RPMI7951 (cell line): ENCODE measurements around the gene VCX3B. TPM values are rescaled to one million over a fixed set of nuclear protein-coding genes. Genes with fewer than 3 reads are reported as not detected.
"Not testable (repeated sequence)": the region's sequence is repeated elsewhere in the genome, so short reads cannot be mapped to it uniquely, and the experiment has no call there.

ENCODE experiments used
- DNase-seq: peaks from one replicate; pipeline ENCODE4 v3.0.0-alpha.2; 2012; ENCODE audit warnings: low read depth
- total RNA-seq: library from RNA; depleted of rRNA; stranded (reverse); fragments of >200 nt; shearing (Covaris generic); gene quantifications from 2 replicates; pipeline ENCODE4 v1.2.3, GENCODE V29; 2014; rRNA removed

The VCX3B gene
- total RNA-seq = not detected in 2 replicates

- DNase-seq = not testable (repeated sequence)
Measured at GRCh38 chrX:8464530-8464929, at the start of gene VCX3B. TSS of gene VCX3B (plus strand) at chrX:8464830. CDS start at chrX:8465451, 621 bp downstream.

GRCh38 chrX:8418301-8418700, 46.3 kb upstream of the VCX3B start:
- no peak for DNase-seq

GRCh38 chrX:8424912-8425311, 39.7 kb upstream of the VCX3B start:
- DNase-seq = no peak

- no peak for DNase-seq
Measured at GRCh38 chrX:8429692-8430249, 34.9 kb upstream of the VCX3B start.

GRCh38 chrX:8430444-8430843, 34.2 kb upstream of the VCX3B start:
- no peak for DNase-seq

GRCh38 chrX:8432396-8432795, 32.2 kb upstream of the VCX3B start:
- DNase-seq = no peak

GRCh38 chrX:8433109-8434062, 31.2 kb upstream of the VCX3B start:
- DNase-seq = no peak

- DNase-seq = no peak
Measured at GRCh38 chrX:8447368-8447767, 17.3 kb upstream of the VCX3B start.

- DNase-seq = not testable (repeated sequence)
Measured at GRCh38 chrX:8452343-8452742, 12.3 kb upstream of the VCX3B start.

GRCh38 chrX:8453611-8454010, 11.0 kb upstream of the VCX3B start:
- DNase-seq = no peak

- no peak for DNase-seq
Measured at GRCh38 chrX:8455557-8455956, 9.1 kb upstream of the VCX3B start.

GRCh38 chrX:8462488-8462887, 2.1 kb upstream of the VCX3B start:
- DNase-seq = no peak

- no peak for DNase-seq
Measured at GRCh38 chrX:8484360-8484949, 19.8 kb downstream of the VCX3B start.

- DNase-seq = not testable (repeated sequence)
Measured at GRCh38 chrX:8495036-8495435, 30.4 kb downstream of the VCX3B start.

GRCh38 chrX:8500203-8500602, 35.6 kb downstream of the VCX3B start:
- DNase-seq = no peak

- not testable (repeated sequence) for DNase-seq
Measured at GRCh38 chrX:8502101-8502500, 37.5 kb downstream of the VCX3B start.

GRCh38 chrX:8504451-8504850, 39.8 kb downstream of the VCX3B start:
- DNase-seq = no peak
